ENCODE data around the gene FBXO42. TPM values are rescaled to one million over a fixed set of nuclear protein-coding genes. Genes with fewer than 3 reads are reported as not detected.

The FBXO42 gene
- total RNA-seq, 1 experiment from 2014 or later = 21.9 TPM

DNA sequence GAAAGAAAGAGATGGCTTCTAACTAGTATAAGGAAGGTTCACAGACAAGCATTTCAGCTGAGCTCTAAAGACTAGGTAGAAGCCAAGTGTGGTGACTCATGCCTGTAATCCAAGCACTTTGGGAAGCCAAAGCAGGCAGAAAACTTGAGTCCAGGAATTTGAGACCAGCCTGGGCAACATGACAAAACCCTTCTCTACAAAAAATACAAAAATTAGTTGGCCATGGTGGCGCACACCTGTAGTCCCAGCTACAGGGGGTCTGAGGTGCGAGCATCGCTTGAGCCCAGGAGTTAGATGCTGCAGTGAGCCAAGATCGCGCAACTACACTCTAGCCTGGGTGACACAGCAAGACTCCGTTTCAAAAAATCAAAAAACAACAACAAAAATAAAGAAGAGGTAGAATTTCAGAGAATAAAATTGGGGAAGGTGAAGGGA is 27.8 kb downstream of the FBXO42 start:
- intact Hi-C loops (cut with micrococcal nuclease) = no loop called here
- Mint-ChIP-seq H3K27me3 (ENCODE audit: insufficient read depth, unreplicated experiment) (no peaks in the 10 kb centered on the region), H3K9me3 (ENCODE audit: unreplicated experiment) (no peaks in the 10 kb centered on the region), H3K36me3 (ENCODE audit: insufficient read depth, unreplicated experiment) (peaks cover 17% of the 10 kb centered on the region), H3K4me3 (ENCODE audit: unreplicated experiment) (no peak overlapping the region), H3K27ac (ENCODE audit: low read depth, unreplicated experiment) (no peak overlapping the region), H3K4me1 (ENCODE audit: insufficient read depth, unreplicated experiment) (peaks cover 23% of the 10 kb centered on the region)
- ChIA-PET POLR2A (interaction anchor here (0.9 to 1.8 kb wide), 7 partner anchors 10 to 186 kb away, joined by 3 to 7 read pairs (median 3); partner anchors contain the start of gene FBXO42), CTCF (no interaction called here)
- no TSS peak for BruUV-seq (replicated peaks)
- DNase-seq (ENCODE audit: unreplicated experiment) = peak; percentile 84
- TF ChIP-seq, protein P1, sequence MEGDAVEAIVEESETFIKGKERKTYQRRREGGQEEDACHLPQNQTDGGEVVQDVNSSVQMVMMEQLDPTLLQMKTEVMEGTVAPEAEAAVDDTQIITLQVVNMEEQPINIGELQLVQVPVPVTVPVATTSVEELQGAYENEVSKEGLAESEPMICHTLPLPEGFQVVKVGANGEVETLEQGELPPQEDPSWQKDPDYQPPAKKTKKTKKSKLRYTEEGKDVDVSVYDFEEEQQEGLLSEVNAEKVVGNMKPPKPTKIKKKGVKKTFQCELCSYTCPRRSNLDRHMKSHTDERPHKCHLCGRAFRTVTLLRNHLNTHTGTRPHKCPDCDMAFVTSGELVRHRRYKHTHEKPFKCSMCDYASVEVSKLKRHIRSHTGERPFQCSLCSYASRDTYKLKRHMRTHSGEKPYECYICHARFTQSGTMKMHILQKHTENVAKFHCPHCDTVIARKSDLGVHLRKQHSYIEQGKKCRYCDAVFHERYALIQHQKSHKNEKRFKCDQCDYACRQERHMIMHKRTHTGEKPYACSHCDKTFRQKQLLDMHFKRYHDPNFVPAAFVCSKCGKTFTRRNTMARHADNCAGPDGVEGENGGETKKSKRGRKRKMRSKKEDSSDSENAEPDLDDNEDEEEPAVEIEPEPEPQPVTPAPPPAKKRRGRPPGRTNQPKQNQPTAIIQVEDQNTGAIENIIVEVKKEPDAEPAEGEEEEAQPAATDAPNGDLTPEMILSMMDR (IDR thresholded peaks at IDR 0.05; ENCODE audit: unreplicated experiment) = no peak

DNA sequence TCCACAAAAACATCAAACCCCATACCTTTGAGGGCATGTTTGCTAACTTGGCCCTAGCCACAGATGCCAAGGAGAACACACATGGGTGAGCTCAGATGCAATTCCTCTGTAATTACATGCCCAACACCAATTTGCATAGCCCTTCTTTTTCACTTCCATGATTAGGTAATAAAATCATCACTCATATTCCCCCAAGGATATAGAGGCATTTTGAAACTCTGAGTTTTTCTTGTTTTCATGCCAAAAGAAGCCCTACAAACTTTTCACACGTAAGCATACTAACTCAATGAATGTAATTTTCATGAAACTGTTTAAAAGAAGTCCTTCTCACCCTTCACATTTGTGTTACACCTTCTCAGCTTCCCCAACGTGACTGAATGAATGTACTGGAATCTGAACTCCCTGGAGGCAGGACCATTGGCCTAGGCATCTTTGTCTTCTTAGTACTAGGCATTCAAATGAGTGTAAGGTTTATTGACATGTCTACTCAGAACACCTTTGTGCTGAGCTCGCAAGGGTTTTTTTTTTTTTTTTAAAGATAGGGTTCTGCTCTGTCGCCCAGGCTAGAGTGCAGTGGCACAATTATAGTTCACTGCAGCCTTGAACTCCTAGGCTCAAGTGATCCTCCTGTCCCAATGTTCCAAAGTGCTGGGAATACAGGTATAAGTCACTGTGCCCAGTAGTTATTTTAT is 31.0 kb downstream of the FBXO42 start:
- no peaks in the 10 kb centered on the region for H3K9me3 Mint-ChIP-seq (ENCODE audit: unreplicated experiment)
- no peak overlapping the region for H3K4me3 Mint-ChIP-seq (ENCODE audit: unreplicated experiment)
- H3K36me3 Mint-ChIP-seq (ENCODE audit: insufficient read depth, unreplicated experiment) = peaks cover 18% of the 10 kb centered on the region
- no TSS peak for BruUV-seq (replicated peaks)
- ChIA-PET POLR2A (interaction anchor here (0.6 to 3.3 kb wide), 13 partner anchors 14 to 232 kb away, joined by 3 to 26 read pairs (median 4); partner anchors contain the start of gene FBXO42), CTCF (no interaction called here)
- H3K27me3 Mint-ChIP-seq (ENCODE audit: insufficient read depth, unreplicated experiment) = no peaks in the 10 kb centered on the region
- TF ChIP-seq, protein P1 (IDR thresholded peaks at IDR 0.05; ENCODE audit: unreplicated experiment) = no peak
- H3K27ac Mint-ChIP-seq (ENCODE audit: low read depth, unreplicated experiment) = peak overlapping the region; percentile 38
- intact Hi-C loops (cut with micrococcal nuclease) = no loop called here
- peaks cover 18% of the 10 kb centered on the region for H3K4me1 Mint-ChIP-seq (ENCODE audit: insufficient read depth, unreplicated experiment)
- DNase-seq (ENCODE audit: unreplicated experiment) = peak; percentile 79

DNA sequence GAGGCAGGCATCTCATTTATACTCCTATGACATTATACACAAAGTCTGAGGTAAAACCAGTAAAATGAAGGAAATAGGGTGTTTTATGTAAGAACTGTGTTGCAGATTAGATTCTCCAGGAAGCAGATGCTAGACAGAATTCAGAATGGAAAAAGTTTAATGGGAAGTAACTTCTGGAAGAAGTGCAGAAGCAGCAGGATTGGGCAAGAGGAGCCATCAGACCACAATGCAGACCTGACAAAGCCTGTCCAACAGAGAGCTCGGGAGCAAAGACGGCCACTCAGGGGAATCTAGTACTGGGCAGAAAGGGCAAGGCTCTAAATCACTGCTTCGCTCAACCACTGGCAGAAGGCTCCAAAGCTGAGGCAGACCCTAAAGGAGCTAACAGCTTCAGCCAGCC is 33.7 kb downstream of the FBXO42 start:
- POLR2A ChIA-PET = no interaction called here
- TF ChIP-seq, protein P1 (IDR thresholded peaks at IDR 0.05; ENCODE audit: unreplicated experiment) = no peak
- peaks cover 8% of the 10 kb centered on the region for H3K4me1 Mint-ChIP-seq (ENCODE audit: insufficient read depth, unreplicated experiment)
- no peak overlapping the region for H3K27ac Mint-ChIP-seq (ENCODE audit: low read depth, unreplicated experiment)
- H3K27me3 Mint-ChIP-seq (ENCODE audit: insufficient read depth, unreplicated experiment) = no peaks in the 10 kb centered on the region
- DNase-seq (ENCODE audit: unreplicated experiment) = no peak
- no peak overlapping the region for H3K4me3 Mint-ChIP-seq (ENCODE audit: unreplicated experiment)
- CTCF ChIA-PET = interaction anchor here (0.6 to 0.9 kb wide), 3 partner anchors 9 to 428 kb away, joined by 3 to 8 read pairs (median 4); no protein-coding TSS in a partner anchor
- BruUV-seq (replicated peaks) = no TSS peak
- H3K9me3 Mint-ChIP-seq (ENCODE audit: unreplicated experiment) = no peaks in the 10 kb centered on the region
- intact Hi-C loops (cut with micrococcal nuclease) = no loop called here
- peaks cover 32% of the 10 kb centered on the region for H3K36me3 Mint-ChIP-seq (ENCODE audit: insufficient read depth, unreplicated experiment)

DNA sequence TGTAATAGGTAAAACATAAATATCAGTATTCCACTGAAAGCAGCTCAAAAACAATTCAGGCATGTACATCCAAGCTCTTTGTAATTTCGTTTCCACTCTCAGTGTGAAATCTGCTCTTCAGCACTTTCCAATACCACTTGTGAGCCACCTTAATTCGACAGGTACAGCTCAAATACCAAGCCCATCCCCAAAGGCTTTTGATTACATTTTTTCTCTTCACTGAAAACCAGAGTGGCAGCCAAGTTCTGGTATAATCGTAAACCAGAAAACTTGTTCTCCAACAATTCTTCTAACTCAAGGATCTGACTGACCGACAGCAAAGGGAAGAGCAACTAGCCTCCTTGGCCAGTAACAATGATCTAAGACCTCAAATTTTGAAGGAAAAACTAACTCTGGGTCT is 36.8 kb downstream of the FBXO42 start:
- intact Hi-C loops (cut with micrococcal nuclease) = no loop called here
- DNase-seq (ENCODE audit: unreplicated experiment) = no peak
- H3K27ac Mint-ChIP-seq (ENCODE audit: low read depth, unreplicated experiment) = no peak overlapping the region
- POLR2A ChIA-PET = no interaction called here
- no TSS peak for BruUV-seq (replicated peaks)
- CTCF ChIA-PET = interaction anchor here (0.6 to 1.0 kb wide), 2 partner anchors 13 to 20 kb away, joined by 3 read pairs; no protein-coding TSS in a partner anchor
- no peak overlapping the region for H3K4me3 Mint-ChIP-seq (ENCODE audit: unreplicated experiment)
- no peaks in the 10 kb centered on the region for H3K4me1 Mint-ChIP-seq (ENCODE audit: insufficient read depth, unreplicated experiment)
- no peaks in the 10 kb centered on the region for H3K27me3 Mint-ChIP-seq (ENCODE audit: insufficient read depth, unreplicated experiment)
- peaks cover 62% of the 10 kb centered on the region for H3K36me3 Mint-ChIP-seq (ENCODE audit: insufficient read depth, unreplicated experiment)
- no peaks in the 10 kb centered on the region for H3K9me3 Mint-ChIP-seq (ENCODE audit: unreplicated experiment)
- TF ChIP-seq, protein P1 (IDR thresholded peaks at IDR 0.05; ENCODE audit: unreplicated experiment) = no peak
